Chondrocyte (in vitro differentiated cells): ENCODE results near the gene EFCAB12. TPM values are rescaled to one million over a fixed set of nuclear protein-coding genes. Genes with fewer than 3 reads are reported as not detected.
A peak's percentile ranks its signal among the peaks of the same experiment; 100 is the strongest.
"Not testable (repeated sequence)": the region's sequence is repeated elsewhere in the genome, so short reads cannot be mapped to it uniquely, and the experiment has no call there.

Source experiments
- DNase-seq: peaks from one replicate; pipeline ENCODE4 v3.0.0; 2021; ENCODE audit warnings: mixed read lengths, low spot score
- H3K27ac Mint-ChIP-seq: one replicate; pipeline ENCODE4 v1.8.0; 2021; ENCODE audit warnings: mild to moderate bottlenecking, moderate library complexity, mixed read lengths; ENCODE audit not compliant: unreplicated experiment
- H3K27me3 Mint-ChIP-seq: 2 replicates; pipeline ENCODE4 v1.8.0; 2021; ENCODE audit warnings: low read depth, mixed read lengths
- H3K36me3 Mint-ChIP-seq: 2 replicates; pipeline ENCODE4 v1.8.0; 2021; ENCODE audit warnings: low read depth, mixed read lengths
- H3K4me1 Mint-ChIP-seq: 2 replicates; pipeline ENCODE4 v1.8.0; 2021; ENCODE audit warnings: low read depth, mild to moderate bottlenecking, mixed read lengths
- H3K4me3 Mint-ChIP-seq: one replicate; pipeline ENCODE4 v1.8.0; 2021; ENCODE audit warnings: mild to moderate bottlenecking, moderate library complexity, mixed read lengths; ENCODE audit not compliant: unreplicated experiment
- H3K9me3 Mint-ChIP-seq: 2 replicates; pipeline ENCODE4 v1.8.0; 2021; ENCODE audit warnings: low read depth, mixed read lengths
- total RNA-seq: library from RNA; stranded (reverse); gene quantifications from 3 replicates; pipeline ENCODE4 v1.2.1, GENCODE V29; 2021
- TF ChIP-seq, protein P1 (sequence below): fragments of 200-600 bp; sonication (generic); IDR thresholded peaks from 2 replicates; pipeline ENCODE4 v1.5.0; 2021; ENCODE audit warnings: antibody characterized with exemption, mild to moderate bottlenecking, moderate library complexity

The EFCAB12 gene
- total RNA-seq, 1 donor from 2014 or later, result not detected

GRCh38 chr3:129387487-129387886 lies 40.9 kb downstream of the EFCAB12 start:
- H3K4me3 Mint-ChIP-seq, result no peak overlapping the region
- H3K27me3 Mint-ChIP-seq, result no peaks in the 10 kb centered on the region
- peaks cover 24% of the 10 kb centered on the region for H3K4me1 Mint-ChIP-seq
- H3K27ac Mint-ChIP-seq, result no peak overlapping the region
- no peak for DNase-seq
- peaks cover 12% of the 10 kb centered on the region for H3K36me3 Mint-ChIP-seq
- TF ChIP-seq, protein P1, sequence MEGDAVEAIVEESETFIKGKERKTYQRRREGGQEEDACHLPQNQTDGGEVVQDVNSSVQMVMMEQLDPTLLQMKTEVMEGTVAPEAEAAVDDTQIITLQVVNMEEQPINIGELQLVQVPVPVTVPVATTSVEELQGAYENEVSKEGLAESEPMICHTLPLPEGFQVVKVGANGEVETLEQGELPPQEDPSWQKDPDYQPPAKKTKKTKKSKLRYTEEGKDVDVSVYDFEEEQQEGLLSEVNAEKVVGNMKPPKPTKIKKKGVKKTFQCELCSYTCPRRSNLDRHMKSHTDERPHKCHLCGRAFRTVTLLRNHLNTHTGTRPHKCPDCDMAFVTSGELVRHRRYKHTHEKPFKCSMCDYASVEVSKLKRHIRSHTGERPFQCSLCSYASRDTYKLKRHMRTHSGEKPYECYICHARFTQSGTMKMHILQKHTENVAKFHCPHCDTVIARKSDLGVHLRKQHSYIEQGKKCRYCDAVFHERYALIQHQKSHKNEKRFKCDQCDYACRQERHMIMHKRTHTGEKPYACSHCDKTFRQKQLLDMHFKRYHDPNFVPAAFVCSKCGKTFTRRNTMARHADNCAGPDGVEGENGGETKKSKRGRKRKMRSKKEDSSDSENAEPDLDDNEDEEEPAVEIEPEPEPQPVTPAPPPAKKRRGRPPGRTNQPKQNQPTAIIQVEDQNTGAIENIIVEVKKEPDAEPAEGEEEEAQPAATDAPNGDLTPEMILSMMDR, result no peak
- no peaks in the 10 kb centered on the region for H3K9me3 Mint-ChIP-seq

DNA sequence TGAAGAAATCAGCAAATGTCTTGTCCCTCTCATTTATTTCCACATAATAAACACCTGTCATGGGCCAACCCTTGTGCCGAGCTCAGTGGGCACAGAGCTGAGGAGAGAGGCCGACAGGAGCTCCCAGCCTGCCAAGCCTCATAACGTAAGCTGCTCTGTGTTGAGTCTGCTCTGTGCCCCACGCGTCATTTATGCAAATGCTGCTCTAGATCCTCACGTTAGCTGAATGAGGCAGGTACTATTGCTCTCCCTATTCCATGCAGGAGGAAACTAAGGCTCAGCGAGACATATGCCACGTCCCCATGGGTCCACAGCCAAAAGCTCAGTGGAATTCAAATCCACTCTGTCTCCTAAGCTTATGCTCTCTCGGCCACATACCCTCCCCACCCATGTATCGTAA lies 41.5 kb downstream of the EFCAB12 start:
- Mint-ChIP-seq H3K27me3 (no peaks in the 10 kb centered on the region), H3K36me3 (peaks cover 11% of the 10 kb centered on the region), H3K4me1 (peaks cover 28% of the 10 kb centered on the region), H3K4me3 (no peak overlapping the region), H3K9me3 (no peaks in the 10 kb centered on the region), H3K27ac (no peak overlapping the region)
- DNase-seq, result no peak
- TF ChIP-seq, protein P1, result no peak

GRCh38 chr3:129385507-129385906 lies 42.9 kb downstream of the EFCAB12 start:
- H3K4me3 Mint-ChIP-seq, H3K27ac Mint-ChIP-seq, H3K36me3 Mint-ChIP-seq, H3K9me3 Mint-ChIP-seq, DNase-seq, H3K27me3 Mint-ChIP-seq: not testable (repeated sequence)
- H3K4me1 Mint-ChIP-seq, result peaks cover 28% of the 10 kb centered on the region

- Mint-ChIP-seq H3K27me3 (no peaks in the 10 kb centered on the region), H3K27ac (no peak overlapping the region), H3K36me3 (peaks cover 7% of the 10 kb centered on the region), H3K4me3 (no peak overlapping the region), H3K9me3 (no peaks in the 10 kb centered on the region), H3K4me1 (peaks cover 27% of the 10 kb centered on the region)
- no peak for DNase-seq
- TF ChIP-seq, protein P1, result no peak
These were observed 43.7 kb downstream of the EFCAB12 start for GRCh38 chr3:129384594-129385323.

- peaks cover 20% of the 10 kb centered on the region for H3K4me1 Mint-ChIP-seq
- not testable (repeated sequence) for H3K27me3 Mint-ChIP-seq, DNase-seq, H3K27ac Mint-ChIP-seq, H3K36me3 Mint-ChIP-seq, H3K4me3 Mint-ChIP-seq, H3K9me3 Mint-ChIP-seq
These were observed 44.3 kb downstream of the EFCAB12 start for GRCh38 chr3:129384103-129384502.

GRCh38 chr3:129383292-129383860 lies 45.1 kb downstream of the EFCAB12 start:
- DNase-seq, result no peak
- Mint-ChIP-seq H3K9me3 (no peaks in the 10 kb centered on the region), H3K27ac (no peak overlapping the region), H3K4me1 (peaks cover 13% of the 10 kb centered on the region), H3K4me3 (no peak overlapping the region), H3K36me3 (peaks cover 4% of the 10 kb centered on the region), H3K27me3 (no peaks in the 10 kb centered on the region)
- TF ChIP-seq, protein P1, result peak; percentile 85
